ENCODE measurements around the gene MMD2.

- TF ChIP-seq EZH2 (IDR thresholded peaks at IDR 0.05; ENCODE audit: insufficient read depth, low read length) (no peak), CTCF (IDR thresholded peaks at IDR 0.05; ENCODE audit: insufficient read depth, low read depth, low read length) (no peak)
Observed at GRCh38 chr7:4884164-4884563, 74.8 kb downstream of the MMD2 start.
